Erythroblast (primary cell): ENCODE data around the gene PPID.

Source experiments
- DNase-seq, 2 experiments: peaks; one replicate each; lab custom pipeline; 2025; lab: John Stamatoyannopoulos, UW
- GATA1 ChIP-seq: IDR thresholded peaks from 2 replicates; pipeline ENCODE4 v1.6.1; 2011; ENCODE audit warnings: low read depth, mild to moderate bottlenecking, control low read depth, low read length, moderate library complexity
- POLR2A ChIP-seq: IDR thresholded peaks from 2 replicates; pipeline ENCODE4 v1.6.1; 2011; ENCODE audit warnings: mild to moderate bottlenecking, low read length

PPID gene

DNA sequence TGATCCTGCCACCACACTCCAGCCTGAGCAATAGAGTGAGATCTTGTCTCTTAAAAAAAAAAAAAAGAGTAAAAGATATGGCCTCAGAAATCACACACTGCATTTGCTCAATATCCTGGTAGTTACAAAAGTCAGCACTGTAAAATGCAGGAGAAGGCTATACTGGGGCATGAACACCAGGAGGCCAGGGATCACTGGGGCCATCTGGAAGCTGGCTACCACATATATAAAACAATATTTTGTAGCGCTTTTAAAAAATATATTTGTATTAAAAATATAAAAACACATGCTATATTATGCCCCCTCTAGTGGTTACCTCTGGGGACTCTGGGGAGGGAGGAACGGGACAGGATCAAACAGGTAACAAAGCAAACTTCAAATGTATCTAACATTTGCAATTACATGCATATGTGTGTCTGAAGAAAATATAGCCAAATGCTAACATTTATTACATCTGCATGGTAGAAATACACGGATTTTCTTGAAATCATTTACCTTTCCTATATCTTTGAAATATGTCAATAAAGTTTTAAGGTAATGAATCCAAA lies 55.5 kb downstream of the PPID start:
- DNase-seq = peak; percentile 45 to 59

DNA sequence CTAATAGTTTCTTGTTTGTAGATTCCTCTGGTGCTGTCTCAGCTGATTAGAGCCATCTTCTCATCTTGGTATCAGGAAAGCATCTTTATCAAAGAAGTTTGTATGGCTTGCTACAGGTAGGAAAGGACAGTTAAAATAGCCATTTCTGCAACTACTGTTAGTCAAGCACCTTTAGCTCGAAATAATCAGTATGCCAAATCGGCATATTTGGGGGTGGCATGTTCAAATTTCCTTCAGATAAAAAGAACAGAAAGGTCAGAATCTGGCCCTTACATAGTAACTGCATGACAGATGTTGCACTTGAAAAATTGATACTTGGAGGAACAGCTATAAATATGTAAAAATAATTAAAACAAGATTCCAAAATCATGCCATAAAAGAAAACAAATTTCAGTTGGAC lies 56.3 kb downstream of the PPID start:
- TF ChIP-seq GATA1 = no peak
- TF ChIP-seq POLR2A = no peak
- DNase-seq = no peak

More for the DNA sequence above, 55.5 kb downstream of the PPID start:
- TF ChIP-seq POLR2A = no peak
- no peak for TF ChIP-seq GATA1

DNA sequence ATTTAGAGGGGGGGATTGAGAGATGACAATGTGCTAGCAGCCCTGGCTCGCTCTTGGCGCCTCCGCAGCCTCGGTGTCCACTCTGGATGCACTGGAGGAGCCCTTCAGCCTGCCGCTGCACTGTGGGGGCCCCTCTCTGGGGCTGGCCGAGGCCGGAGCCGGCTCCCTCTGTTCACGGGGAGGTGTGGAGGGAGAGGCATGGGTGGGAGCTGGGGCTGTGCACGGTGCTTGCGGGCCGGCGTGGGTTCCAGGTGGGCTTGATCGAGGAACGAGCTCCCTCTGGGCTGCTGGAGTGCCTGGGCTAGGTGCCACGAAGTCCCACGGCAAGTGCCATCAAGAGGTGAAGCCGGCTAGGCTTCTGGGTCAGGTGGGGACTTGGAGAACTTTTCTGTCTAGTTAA lies 58.4 kb downstream of the PPID start:
- DNase-seq = no peak
- no peak for TF ChIP-seq POLR2A
- TF ChIP-seq GATA1 = no peak

DNA sequence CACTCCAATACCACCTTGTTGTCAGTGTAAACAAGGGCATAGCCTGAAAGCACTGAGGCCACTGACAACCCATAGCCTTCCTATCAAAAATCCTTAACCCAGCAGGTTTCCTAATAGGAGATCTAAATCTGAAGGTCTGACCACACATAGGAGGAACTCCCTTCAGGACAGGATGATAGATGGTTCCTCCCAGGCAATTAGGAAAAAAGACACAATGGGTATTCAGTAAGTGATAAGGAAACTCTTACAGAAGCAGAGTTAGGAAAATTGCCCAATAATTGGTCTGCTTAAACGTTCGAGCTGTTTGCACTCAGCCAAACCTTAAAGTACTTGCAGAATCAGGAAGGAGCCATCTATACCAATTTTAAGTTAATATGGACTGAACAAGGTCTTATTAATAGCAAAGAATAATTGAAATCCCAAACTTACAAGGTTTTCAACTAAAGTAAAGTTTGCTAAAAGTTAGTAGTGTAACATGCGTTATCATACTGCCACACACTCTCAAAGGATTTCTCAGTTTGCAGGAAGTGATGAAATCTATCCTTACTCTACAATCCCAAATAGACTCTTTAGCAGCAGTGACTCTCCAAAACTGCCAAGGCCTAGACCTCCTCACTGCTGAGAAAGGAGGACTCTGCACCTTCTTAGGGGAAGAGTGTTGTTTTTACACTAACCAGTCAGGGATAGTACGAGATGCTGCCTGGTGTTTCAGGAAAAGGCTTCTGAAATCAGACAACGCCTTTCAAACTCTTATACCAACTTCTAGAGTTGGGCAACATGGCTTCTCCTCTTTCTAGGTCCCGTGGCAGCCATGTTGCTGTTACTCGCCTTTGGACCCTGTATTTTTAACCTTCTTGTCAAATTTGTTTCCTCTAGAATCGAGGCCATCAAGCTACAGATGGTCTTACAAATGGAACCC lies 59.2 kb downstream of the PPID start:
- DNase-seq = peak; percentile 65 to 69

DNA sequence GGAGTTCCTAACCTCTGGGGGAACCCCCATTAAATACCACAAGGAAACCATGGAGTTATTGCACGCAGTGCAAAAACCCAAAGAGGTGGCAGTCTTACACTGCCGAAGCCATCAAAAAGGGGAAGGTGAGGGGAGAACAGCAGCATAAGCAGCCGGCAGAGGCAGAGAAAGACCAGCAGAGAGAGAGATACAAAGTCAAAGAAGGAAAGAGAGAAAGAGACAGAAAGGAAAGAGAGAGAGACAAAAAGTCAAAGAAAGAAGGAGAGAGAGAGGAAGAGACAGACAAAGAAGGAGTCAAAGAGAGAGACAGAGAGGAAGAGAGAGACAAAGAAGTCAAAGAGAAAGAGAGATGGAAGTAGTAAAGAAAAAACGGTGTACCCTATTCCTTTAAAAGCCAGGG lies 59.9 kb downstream of the PPID start:
- DNase-seq = peak; percentile 27 to 34
